Gastrocnemius medialis (tissue), 4 donors: ENCODE results near the gene ALDH3B1.

Experiments
- CTCF ChIP-seq, 5 experiments: fragments of 450-650 bp in 3 of 5; fragments of 200-600 bp in 2 of 5; sonication (generic) in 2 of 5; IDR thresholded peaks in 4 of 5; conservative IDR thresholded peaks in 1 of 5; 1 replicate in 4 of 5; 2 replicates in 1 of 5; pipeline ENCODE4 v1.5.1; 2016 to 2019; ENCODE audit warnings: antibody characterized with exemption in 5 of 5, mild to moderate bottlenecking in 3 of 5, moderate library complexity in 3 of 5
- POLR2A ChIP-seq, 2 donors: fragments of 450-650 bp; IDR thresholded peaks; one replicate each; pipeline ENCODE4 v1.6.1; 2017; ENCODE audit warnings: antibody characterized with exemption in 2 of 2, mild to moderate bottlenecking in 2 of 2, moderate library complexity in 2 of 2

GRCh38 chr11:68018730-68019190 lies 8.6 kb downstream of the ALDH3B1 start:
- TF ChIP-seq CTCF (IDR thresholded peaks at IDR 0.05 in 4 of 5, conservative IDR thresholded peaks at IDR 0.05 in 1 of 5) (no peak), POLR2A (IDR thresholded peaks at IDR 0.05) (no peak)
